H9 (cell line): ENCODE data around the gene EDA. TPM values are rescaled to one million over a fixed set of nuclear protein-coding genes. Genes with fewer than 3 reads are reported as not detected.

ENCODE experiments used
- DNase-seq: peaks from one replicate; pipeline ENCODE4 v3.0.0-alpha.2; 2017
- H2AFZ ChIP-seq: one replicate; pipeline ENCODE4 v1.6.1; 2013; ENCODE audit warnings: mild to moderate bottlenecking, low read length, control low read depth, moderate library complexity
- H2AK5ac ChIP-seq: 2 replicates; pipeline ENCODE4 v1.6.1; 2013; ENCODE audit warnings: low read length, control low read depth, mixed read lengths; ENCODE audit not compliant: insufficient read length
- H2BK120ac ChIP-seq: one replicate; pipeline ENCODE4 v1.6.1; 2013; ENCODE audit warnings: low read depth, mild to moderate bottlenecking, low read length, control low read depth, inconsistent platforms; ENCODE audit not compliant: poor library complexity, severe bottlenecking
- H2BK12ac ChIP-seq: 2 replicates; pipeline ENCODE4 v1.6.1; 2013; ENCODE audit warnings: low read length, control low read depth, mixed read lengths, low read depth; ENCODE audit not compliant: insufficient read length
- H2BK15ac ChIP-seq: 2 replicates; pipeline ENCODE4 v1.6.1; 2013; ENCODE audit warnings: low read depth, low read length, control low read depth
- H2BK20ac ChIP-seq: one replicate; pipeline ENCODE4 v1.6.1; 2013; ENCODE audit warnings: low read depth, mild to moderate bottlenecking, low read length, control low read depth, inconsistent platforms; ENCODE audit not compliant: poor library complexity, severe bottlenecking
- H2BK5ac ChIP-seq: 2 replicates; pipeline ENCODE4 v1.6.1; 2013; ENCODE audit warnings: low read length, control low read depth, mixed read lengths; ENCODE audit not compliant: insufficient read length
- H3K14ac ChIP-seq: 2 replicates; pipeline ENCODE4 v1.6.1; 2013; ENCODE audit warnings: low read length, control low read depth; ENCODE audit not compliant: insufficient read depth
- H3K18ac ChIP-seq: 2 replicates; pipeline ENCODE4 v1.6.1; 2013; ENCODE audit warnings: low read depth, mild to moderate bottlenecking, mixed read lengths, low read length, control low read depth; ENCODE audit not compliant: insufficient read length
- H3K23ac ChIP-seq: 2 replicates; pipeline ENCODE4 v1.6.1; 2013; ENCODE audit warnings: low read length, control low read depth, mixed read lengths, low read depth; ENCODE audit not compliant: insufficient read length
- H3K23me2 ChIP-seq: 2 replicates; pipeline ENCODE4 v1.6.1; 2013; ENCODE audit warnings: low read depth, mild to moderate bottlenecking, mixed read lengths, low read length, control low read depth; ENCODE audit not compliant: insufficient read length, poor library complexity, severe bottlenecking
- H3K27ac ChIP-seq: 2 replicates; pipeline ENCODE4 v1.5.1; 2013; ENCODE audit warnings: low read length, control low read depth, mixed read lengths, low read depth; ENCODE audit not compliant: insufficient read length
- H3K27me3 ChIP-seq: 2 replicates; pipeline ENCODE4 v1.6.1; 2013; ENCODE audit warnings: low read length, control low read depth, inconsistent platforms; ENCODE audit not compliant: insufficient read depth
- H3K4ac ChIP-seq: 2 replicates; pipeline ENCODE4 v1.6.1; 2013; ENCODE audit warnings: low read depth, mild to moderate bottlenecking, control low read depth, inconsistent platforms, low read length, moderate library complexity
- H3K4me1 ChIP-seq: 2 replicates; pipeline ENCODE4 v1.6.1; 2013; ENCODE audit warnings: low read length, control low read depth, inconsistent platforms; ENCODE audit not compliant: insufficient read depth
- H3K4me2 ChIP-seq: 2 replicates; pipeline ENCODE4 v1.6.1; 2013; ENCODE audit warnings: low read length, control low read depth, mixed read lengths; ENCODE audit not compliant: insufficient read length, insufficient read depth
- H3K56ac ChIP-seq: 2 replicates; pipeline ENCODE4 v1.6.1; 2013; ENCODE audit warnings: low read depth, mild to moderate bottlenecking, mixed read lengths, low read length, control low read depth; ENCODE audit not compliant: insufficient read length
- H3K79me1 ChIP-seq: 2 replicates; pipeline ENCODE4 v1.6.1; 2013; ENCODE audit warnings: low read depth, mild to moderate bottlenecking, moderate library complexity, low read length, control low read depth, inconsistent platforms; ENCODE audit not compliant: insufficient read depth, poor library complexity, severe bottlenecking
- H3K79me2 ChIP-seq: 2 replicates; pipeline ENCODE4 v1.6.1; 2013; ENCODE audit warnings: low read length, control low read depth, inconsistent platforms; ENCODE audit not compliant: insufficient read depth
- H3K9ac ChIP-seq: 2 replicates; pipeline ENCODE4 v1.6.1; 2013; ENCODE audit warnings: low read length, control low read depth, mixed read lengths; ENCODE audit not compliant: insufficient read length; ENCODE audit errors: extremely low read depth
- H3K9me3 ChIP-seq: one replicate; pipeline ENCODE4 v1.6.1; 2013; ENCODE audit warnings: low read depth, low read length, inconsistent platforms; ENCODE audit not compliant: control insufficient read depth
- H3T11ph ChIP-seq: one replicate; pipeline ENCODE4 v1.6.1; 2013; ENCODE audit warnings: mild to moderate bottlenecking, low read length, control low read depth, inconsistent platforms
- H4K20me1 ChIP-seq: one replicate; pipeline ENCODE4 v1.6.1; 2013; ENCODE audit not compliant: control insufficient read depth, insufficient read length, insufficient read depth
- H4K5ac ChIP-seq: 2 replicates; pipeline ENCODE4 v1.6.1; 2013; ENCODE audit warnings: low read depth, mild to moderate bottlenecking, mixed read lengths, low read length, control low read depth; ENCODE audit not compliant: insufficient read length
- H4K8ac ChIP-seq: replicated peaks from 2 replicates; pipeline ENCODE4 v1.6.1; 2013; ENCODE audit warnings: low read length, control low read depth, mixed read lengths, low read depth; ENCODE audit not compliant: insufficient read length
- H4K91ac ChIP-seq: 2 replicates; pipeline ENCODE4 v1.6.1; 2013; ENCODE audit warnings: low read depth, mild to moderate bottlenecking, moderate library complexity, mixed read lengths, low read length, control low read depth; ENCODE audit not compliant: insufficient read length
- H3K27ac Mint-ChIP-seq, 3 experiments: 2 replicates in 2 of 3; 3 replicates in 1 of 3; pipeline ENCODE4 v1.8.0; 2020 to 2021; ENCODE audit warnings: mixed read lengths in 3 of 3, mild to moderate bottlenecking in 1 of 3, moderate library complexity in 1 of 3
- H3K27me3 Mint-ChIP-seq: 2 replicates; pipeline ENCODE4 v1.8.0; 2021; ENCODE audit warnings: low read depth, mild to moderate bottlenecking, moderate library complexity, mixed read lengths
- H3K36me3 Mint-ChIP-seq, 3 experiments: 2 replicates in 2 of 3; 3 replicates in 1 of 3; pipeline ENCODE4 v1.8.0; 2020 to 2021; ENCODE audit warnings: low read depth in 3 of 3, mixed read lengths in 3 of 3; ENCODE audit not compliant: insufficient read depth in 1 of 3
- H3K4me1 Mint-ChIP-seq, 2 experiments: 2 replicates each; pipeline ENCODE4 v1.8.0; 2020; ENCODE audit warnings: mixed read lengths in 2 of 2
- H3K4me3 Mint-ChIP-seq, 2 experiments: 2 replicates in 1 of 2; 3 replicates in 1 of 2; pipeline ENCODE4 v1.8.0; 2020 to 2021; ENCODE audit warnings: mild to moderate bottlenecking in 2 of 2, mixed read lengths in 2 of 2, moderate library complexity in 1 of 2
- H3K9me3 Mint-ChIP-seq, 2 experiments: 2 replicates in 1 of 2; 3 replicates in 1 of 2; pipeline ENCODE4 v1.8.0; 2020; ENCODE audit warnings: mild to moderate bottlenecking in 2 of 2, mixed read lengths in 2 of 2, moderate library complexity in 1 of 2
- WGBS: extraction: QIAGEN DNeasy Blood & Tissue Kit; methylation state at CpG from one replicate; pipeline ENCODE4 v1.1.7; 2013; ENCODE audit warnings: missing lambda C conversion rate, low lambda C conversion rate, mixed read lengths; ENCODE audit not compliant: insufficient read length; ENCODE audit errors: extremely low coverage; 5-methylcytosine and 5-hydroxymethylcytosine counted together
- total RNA-seq: library from RNA; stranded (reverse); gene quantifications from 2 replicates; pipeline ENCODE4 v1.2.1, GENCODE V29; 2021
- TF ChIP-seq, protein P1 (sequence below): fragments of 200-600 bp; sonication (generic); conservative IDR thresholded peaks from 3 replicates; pipeline ENCODE4 v1.8.0; 2021; ENCODE audit warnings: antibody characterized with exemption, mild to moderate bottlenecking

The EDA gene
- total RNA-seq, 1 experiment from 2014 or later, result 7.7 TPM

DNA sequence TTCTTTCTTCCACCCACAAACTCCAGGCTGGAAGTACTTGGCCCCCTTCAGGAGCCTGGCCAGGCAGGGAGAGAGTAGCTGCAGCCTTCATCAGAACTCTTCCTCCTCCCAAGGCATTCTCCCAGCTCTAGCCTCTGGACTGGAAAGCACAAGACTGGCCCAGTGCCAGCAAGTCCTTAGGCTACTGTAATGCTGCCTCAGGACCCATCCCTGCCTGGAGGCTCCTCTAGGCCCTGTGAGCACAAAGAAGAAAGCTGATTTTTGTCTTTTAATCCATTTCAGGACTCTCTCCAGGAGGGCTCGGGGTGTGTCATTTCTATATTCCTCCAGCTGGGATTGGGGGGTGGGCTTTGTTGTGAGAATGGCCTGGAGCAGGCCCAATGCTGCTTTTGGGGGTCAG, 423.0 kb downstream of the EDA start:
- Histone ChIP-seq H3K4me1 (no peaks in the 10 kb centered on the region), H2BK120ac (no peak overlapping the region), H3K4ac (no peak overlapping the region), H3K23me2 (no peaks in the 10 kb centered on the region), H3K9ac (no peak overlapping the region), H3K27me3 (no peaks in the 10 kb centered on the region), H3K23ac (no peak overlapping the region), H3K9me3 (peaks cover 61% of the 10 kb centered on the region), H2BK20ac (no peak overlapping the region), H3K27ac (no peak overlapping the region), H4K8ac (no peak overlapping the region), H3K56ac (no peak overlapping the region), H3K4me2 (no peak overlapping the region), H2BK5ac (no peak overlapping the region), H3K79me2 (no peaks in the 10 kb centered on the region), H2AK5ac (no peak overlapping the region), H3T11ph (no peak overlapping the region), H2BK12ac (no peak overlapping the region), H4K20me1 (no peaks in the 10 kb centered on the region), H3K18ac (no peak overlapping the region), H3K79me1 (no peaks in the 10 kb centered on the region), H2AFZ (no peak overlapping the region), H3K14ac (no peak overlapping the region), H2BK15ac (no peak overlapping the region), H4K5ac (no peak overlapping the region), H4K91ac (no peak overlapping the region)
- TF ChIP-seq, protein P1, sequence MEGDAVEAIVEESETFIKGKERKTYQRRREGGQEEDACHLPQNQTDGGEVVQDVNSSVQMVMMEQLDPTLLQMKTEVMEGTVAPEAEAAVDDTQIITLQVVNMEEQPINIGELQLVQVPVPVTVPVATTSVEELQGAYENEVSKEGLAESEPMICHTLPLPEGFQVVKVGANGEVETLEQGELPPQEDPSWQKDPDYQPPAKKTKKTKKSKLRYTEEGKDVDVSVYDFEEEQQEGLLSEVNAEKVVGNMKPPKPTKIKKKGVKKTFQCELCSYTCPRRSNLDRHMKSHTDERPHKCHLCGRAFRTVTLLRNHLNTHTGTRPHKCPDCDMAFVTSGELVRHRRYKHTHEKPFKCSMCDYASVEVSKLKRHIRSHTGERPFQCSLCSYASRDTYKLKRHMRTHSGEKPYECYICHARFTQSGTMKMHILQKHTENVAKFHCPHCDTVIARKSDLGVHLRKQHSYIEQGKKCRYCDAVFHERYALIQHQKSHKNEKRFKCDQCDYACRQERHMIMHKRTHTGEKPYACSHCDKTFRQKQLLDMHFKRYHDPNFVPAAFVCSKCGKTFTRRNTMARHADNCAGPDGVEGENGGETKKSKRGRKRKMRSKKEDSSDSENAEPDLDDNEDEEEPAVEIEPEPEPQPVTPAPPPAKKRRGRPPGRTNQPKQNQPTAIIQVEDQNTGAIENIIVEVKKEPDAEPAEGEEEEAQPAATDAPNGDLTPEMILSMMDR, result no peak
- peaks cover 2% of the 10 kb centered on the region; the same call in 1 of the 2 replicates for H3K27me3 Mint-ChIP-seq
- H3K36me3 Mint-ChIP-seq, result peaks cover 0 to 16% (median 4%) of the 10 kb centered on the region in 3 experiments; a peak in 4 of 7 replicates
- no peak overlapping the region for H3K4me3 Mint-ChIP-seq
- no peak for DNase-seq
- H3K4me1 Mint-ChIP-seq, result peaks cover under 1 to 1% of the 10 kb centered on the region in 2 experiments
- no peak overlapping the region for H3K27ac Mint-ChIP-seq
- no CpG with 5 or more reads among the region's 1 CpG for WGBS
- peaks cover 63 to 68% of the 10 kb centered on the region in 2 experiments for H3K9me3 Mint-ChIP-seq
